Type B pancreatic cell (in vitro differentiated cells): ENCODE data around the gene PFKP. TPM values are rescaled to one million over a fixed set of nuclear protein-coding genes. Genes with fewer than 3 reads are reported as not detected.
"Not testable (repeated sequence)": the region's sequence is repeated elsewhere in the genome, so short reads cannot be mapped to it uniquely, and the experiment has no call there.

Source experiments
- DNase-seq: peaks from one replicate; pipeline ENCODE4 v3.0.0; 2021; ENCODE audit warnings: mixed read lengths; ENCODE audit not compliant: unreplicated experiment; ENCODE audit errors: extremely low spot score
- H3K27ac Mint-ChIP-seq: 2 replicates; pipeline ENCODE4 v1.8.0; 2021; ENCODE audit warnings: mild to moderate bottlenecking, mixed read lengths
- H3K27me3 Mint-ChIP-seq: 2 replicates; pipeline ENCODE4 v1.8.0; 2021; ENCODE audit warnings: mixed read lengths
- H3K36me3 Mint-ChIP-seq: 2 replicates; pipeline ENCODE4 v1.8.0; 2021; ENCODE audit warnings: mixed read lengths
- H3K4me1 Mint-ChIP-seq: one replicate; pipeline ENCODE4 v1.8.0; 2021; ENCODE audit warnings: mixed read lengths; ENCODE audit not compliant: unreplicated experiment
- H3K4me3 Mint-ChIP-seq: 2 replicates; pipeline ENCODE4 v1.8.0; 2021; ENCODE audit warnings: mild to moderate bottlenecking, mixed read lengths
- H3K9me3 Mint-ChIP-seq: 2 replicates; pipeline ENCODE4 v1.8.0; 2021; ENCODE audit warnings: mixed read lengths
- total RNA-seq: library from RNA; stranded (reverse); gene quantifications from 2 replicates; pipeline ENCODE4 v1.2.1, GENCODE V29; 2021; ENCODE audit warnings: low replicate concordance
- TF ChIP-seq, protein P1 (sequence below): fragments of 200-600 bp; sonication (generic); conservative IDR thresholded peaks from 2 replicates; pipeline ENCODE4 v1.5.0; 2021; ENCODE audit warnings: antibody characterized with exemption, mild to moderate bottlenecking

PFKP gene
- total RNA-seq, 1 donor from 2014 or later, result 48.8 TPM

DNA sequence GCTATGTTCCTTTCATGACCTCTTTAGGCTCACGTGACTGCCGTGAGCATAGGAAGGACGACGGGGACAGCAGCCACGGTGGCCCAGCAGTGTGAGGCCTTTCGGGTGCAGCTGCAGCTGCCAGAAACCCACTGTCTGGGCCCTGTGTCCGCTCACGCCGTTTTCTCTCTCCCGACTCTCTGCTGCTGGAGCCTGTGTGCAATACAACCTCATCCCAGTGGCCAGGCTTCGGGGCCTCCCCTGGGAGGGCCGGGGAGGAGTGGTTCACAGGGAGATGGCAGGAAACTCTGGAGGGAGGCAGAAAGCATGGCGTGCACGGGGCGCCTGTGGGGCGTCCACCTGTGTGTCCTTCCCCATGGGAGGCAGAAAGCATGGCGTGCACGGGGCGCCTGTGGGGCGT is 38.6 kb downstream of the PFKP start:
- TF ChIP-seq, protein P1, sequence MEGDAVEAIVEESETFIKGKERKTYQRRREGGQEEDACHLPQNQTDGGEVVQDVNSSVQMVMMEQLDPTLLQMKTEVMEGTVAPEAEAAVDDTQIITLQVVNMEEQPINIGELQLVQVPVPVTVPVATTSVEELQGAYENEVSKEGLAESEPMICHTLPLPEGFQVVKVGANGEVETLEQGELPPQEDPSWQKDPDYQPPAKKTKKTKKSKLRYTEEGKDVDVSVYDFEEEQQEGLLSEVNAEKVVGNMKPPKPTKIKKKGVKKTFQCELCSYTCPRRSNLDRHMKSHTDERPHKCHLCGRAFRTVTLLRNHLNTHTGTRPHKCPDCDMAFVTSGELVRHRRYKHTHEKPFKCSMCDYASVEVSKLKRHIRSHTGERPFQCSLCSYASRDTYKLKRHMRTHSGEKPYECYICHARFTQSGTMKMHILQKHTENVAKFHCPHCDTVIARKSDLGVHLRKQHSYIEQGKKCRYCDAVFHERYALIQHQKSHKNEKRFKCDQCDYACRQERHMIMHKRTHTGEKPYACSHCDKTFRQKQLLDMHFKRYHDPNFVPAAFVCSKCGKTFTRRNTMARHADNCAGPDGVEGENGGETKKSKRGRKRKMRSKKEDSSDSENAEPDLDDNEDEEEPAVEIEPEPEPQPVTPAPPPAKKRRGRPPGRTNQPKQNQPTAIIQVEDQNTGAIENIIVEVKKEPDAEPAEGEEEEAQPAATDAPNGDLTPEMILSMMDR, result no peak
- no peaks in the 10 kb centered on the region for H3K27me3 Mint-ChIP-seq
- H3K4me1 Mint-ChIP-seq, result no peaks in the 10 kb centered on the region
- no peak overlapping the region for H3K4me3 Mint-ChIP-seq
- no peak overlapping the region for H3K27ac Mint-ChIP-seq
- no peaks in the 10 kb centered on the region for H3K9me3 Mint-ChIP-seq
- peaks cover 19% of the 10 kb centered on the region for H3K36me3 Mint-ChIP-seq
- DNase-seq, result no peak

DNA sequence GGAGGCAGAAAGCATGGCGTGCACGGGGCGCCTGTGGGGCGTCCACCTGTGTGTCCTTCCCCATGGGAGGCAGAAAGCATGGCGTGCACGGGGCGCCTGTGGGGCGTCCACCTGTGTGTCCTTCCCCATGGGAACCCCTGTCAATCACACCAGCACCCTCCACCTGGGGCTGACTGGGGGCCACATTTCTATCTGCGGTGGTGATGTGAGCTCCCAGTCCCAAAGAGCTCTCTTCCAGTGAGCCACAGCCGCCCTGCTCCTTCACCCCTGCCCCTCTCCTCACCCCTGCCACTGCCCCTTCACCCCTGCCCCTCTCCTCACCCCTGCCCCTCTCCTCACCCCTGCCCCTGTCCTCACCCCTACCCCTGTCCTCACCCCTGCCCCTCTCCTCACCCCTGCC is 39.0 kb downstream of the PFKP start:
- H3K9me3 Mint-ChIP-seq, DNase-seq, H3K27me3 Mint-ChIP-seq, H3K4me1 Mint-ChIP-seq, H3K4me3 Mint-ChIP-seq, H3K27ac Mint-ChIP-seq: not testable (repeated sequence)
- peaks cover 17% of the 10 kb centered on the region for H3K36me3 Mint-ChIP-seq

DNA sequence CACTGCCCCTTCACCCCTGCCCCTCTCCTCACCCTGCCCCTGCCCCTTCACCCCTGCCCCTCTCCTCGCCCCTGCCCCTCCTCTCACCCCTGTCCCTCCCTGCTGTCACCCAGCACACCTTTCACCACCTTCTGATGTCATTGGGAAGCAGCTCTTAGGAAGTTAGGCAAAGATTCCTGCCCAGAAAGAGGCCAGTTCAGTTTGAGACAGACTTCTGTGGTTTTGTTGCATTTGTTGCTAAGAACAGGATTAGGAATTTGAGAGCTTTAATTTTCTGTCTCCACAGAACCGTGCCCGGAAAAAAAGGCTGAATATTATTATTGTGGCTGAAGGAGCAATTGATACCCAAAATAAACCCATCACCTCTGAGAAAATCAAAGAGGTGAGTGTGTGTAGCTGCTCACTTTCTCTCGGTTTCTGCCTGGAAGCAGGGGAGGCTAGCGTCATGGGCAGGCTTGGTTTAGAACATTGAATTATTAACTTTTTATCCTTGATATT is 39.6 kb downstream of the PFKP start:
- no peaks in the 10 kb centered on the region for H3K27me3 Mint-ChIP-seq
- H3K27ac Mint-ChIP-seq, result no peak overlapping the region
- H3K36me3 Mint-ChIP-seq, result peaks cover 14% of the 10 kb centered on the region
- no peak for DNase-seq
- no peaks in the 10 kb centered on the region for H3K9me3 Mint-ChIP-seq
- TF ChIP-seq, protein P1, result no peak
- no peaks in the 10 kb centered on the region for H3K4me1 Mint-ChIP-seq
- H3K4me3 Mint-ChIP-seq, result no peak overlapping the region

DNA sequence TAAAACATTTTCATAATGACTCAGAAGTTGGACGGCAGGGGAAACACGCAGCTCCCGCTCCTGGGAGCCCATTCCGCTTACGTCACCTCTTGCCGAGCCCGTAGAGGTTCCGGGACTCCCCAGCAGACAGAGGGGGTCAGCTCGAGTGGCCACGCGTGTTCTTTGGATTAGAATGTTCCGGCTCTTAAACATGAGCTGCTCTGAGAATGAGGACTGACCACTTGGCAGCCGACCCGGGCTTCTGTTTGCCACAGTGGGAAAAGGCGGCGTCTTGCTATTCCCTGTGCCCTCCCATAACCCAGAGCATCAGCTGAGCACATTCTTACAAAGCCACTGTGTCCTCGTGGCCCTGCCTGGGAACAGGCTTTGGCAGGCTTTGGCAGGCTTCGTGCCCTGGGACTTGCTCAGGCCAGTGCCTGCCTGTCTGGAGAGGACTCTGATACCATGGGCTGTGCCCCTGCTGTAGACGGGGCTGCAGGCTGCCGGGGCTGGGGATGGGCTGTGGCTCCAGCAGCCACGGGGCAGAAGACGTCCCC is 40.1 kb downstream of the PFKP start:
- Mint-ChIP-seq H3K27me3 (no peaks in the 10 kb centered on the region), H3K4me1 (no peaks in the 10 kb centered on the region), H3K27ac (no peak overlapping the region), H3K4me3 (no peak overlapping the region), H3K9me3 (no peaks in the 10 kb centered on the region), H3K36me3 (peaks cover 14% of the 10 kb centered on the region)
- TF ChIP-seq, protein P1, result no peak
- no peak for DNase-seq

DNA sequence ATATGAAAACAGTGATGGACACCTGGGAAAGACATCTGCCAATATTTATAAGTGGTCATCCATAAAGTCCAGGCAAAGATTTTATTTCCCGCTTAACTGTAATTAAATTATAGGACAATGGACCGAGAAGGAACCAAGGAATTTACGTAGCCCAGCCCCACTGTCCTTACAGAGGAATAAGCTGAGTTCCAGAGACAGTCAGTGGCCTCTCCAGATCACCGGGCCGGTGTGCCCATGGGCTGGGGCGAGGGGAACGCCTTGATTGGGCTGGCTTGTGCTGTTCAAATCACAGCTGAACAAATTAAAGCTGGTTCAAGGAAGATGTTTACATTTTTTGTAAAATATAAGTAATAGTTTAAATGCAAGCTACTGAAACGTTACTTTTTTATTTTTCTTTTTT is 40.7 kb downstream of the PFKP start:
- no peak overlapping the region for H3K4me3 Mint-ChIP-seq
- no peak overlapping the region for H3K27ac Mint-ChIP-seq
- TF ChIP-seq, protein P1, result no peak
- no peaks in the 10 kb centered on the region for H3K27me3 Mint-ChIP-seq
- H3K4me1 Mint-ChIP-seq, result no peaks in the 10 kb centered on the region
- H3K9me3 Mint-ChIP-seq, result no peaks in the 10 kb centered on the region
- no peak for DNase-seq
- peaks cover 11% of the 10 kb centered on the region for H3K36me3 Mint-ChIP-seq

DNA sequence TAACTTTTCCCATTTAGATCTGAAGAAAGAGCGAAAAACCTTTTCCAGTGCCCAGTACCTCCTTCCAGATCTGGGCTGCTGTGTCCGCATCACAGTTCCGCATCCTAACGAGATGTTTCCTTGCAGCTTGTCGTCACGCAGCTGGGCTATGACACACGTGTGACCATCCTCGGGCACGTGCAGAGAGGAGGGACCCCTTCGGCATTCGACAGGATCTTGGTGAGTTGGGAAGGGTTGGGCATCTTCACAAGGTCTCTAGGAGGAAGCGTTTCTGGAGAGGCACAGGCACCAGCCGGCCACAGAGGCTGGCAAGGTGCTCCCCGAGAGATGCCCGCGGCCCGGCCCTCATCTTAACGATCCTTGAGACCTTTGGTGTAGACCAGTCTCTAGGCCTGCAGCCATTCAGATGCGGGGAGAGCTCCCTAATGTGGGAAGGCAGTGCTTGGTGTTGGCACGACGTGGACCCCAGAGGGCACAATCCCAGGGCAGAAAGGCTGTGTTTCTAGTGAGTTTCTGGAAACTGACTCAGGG is 41.3 kb downstream of the PFKP start:
- TF ChIP-seq, protein P1, result no peak
- Mint-ChIP-seq H3K4me3 (no peak overlapping the region), H3K36me3 (peaks cover 10% of the 10 kb centered on the region), H3K27ac (no peak overlapping the region), H3K9me3 (no peaks in the 10 kb centered on the region), H3K27me3 (no peaks in the 10 kb centered on the region), H3K4me1 (no peaks in the 10 kb centered on the region)
- DNase-seq, result no peak
